ENCODE data around the gene IRGC. TPM values are rescaled to one million over a fixed set of nuclear protein-coding genes. Genes with fewer than 3 reads are reported as not detected.

The IRGC gene
- total RNA-seq, 4 donors from 2014 or later, result not detected

GRCh38 chr19:43690890-43691289 lies 25.0 kb upstream of the IRGC start:
- WGBS, 2 donors, result 93 to 95% methylated on average over 3 of the region's 3 CpGs
- H3K4me3 ChIP-seq, result no peak overlapping the region
- H3K36me3 ChIP-seq, result no peaks in the 10 kb centered on the region
- no peak for DNase-seq (ENCODE audit: low spot score in 2 of 2)
- H3K27me3 ChIP-seq, result no peaks in the 10 kb centered on the region
- H3K9me3 ChIP-seq, result peaks cover 0 to 37% (median 3%) of the 10 kb centered on the region in 4 donors
- no peak overlapping the region for H3K27ac ChIP-seq
- no peaks in the 10 kb centered on the region for H3K4me1 ChIP-seq
- TF ChIP-seq EP300 (IDR thresholded peaks at IDR 0.05) (no peak), CTCF (IDR thresholded peaks at IDR 0.05) (no peak), POLR2A (IDR thresholded peaks at IDR 0.05) (no peak)

- no peaks in the 10 kb centered on the region for H3K27me3 ChIP-seq
- 89 to 96% methylated on average over 5 of the region's 5 CpGs for WGBS, 2 donors
- DNase-seq (ENCODE audit: low spot score in 2 of 2), result no peak
- H3K27ac ChIP-seq, result no peak overlapping the region
- TF ChIP-seq POLR2A (IDR thresholded peaks at IDR 0.05) (no peak), EP300 (IDR thresholded peaks at IDR 0.05) (no peak), CTCF (IDR thresholded peaks at IDR 0.05) (no peak)
- H3K4me3 ChIP-seq, result no peak overlapping the region
- H3K36me3 ChIP-seq, result no peaks in the 10 kb centered on the region
- H3K4me1 ChIP-seq, result no peaks in the 10 kb centered on the region
- H3K9me3 ChIP-seq, result peaks cover 0 to 46% (median 3%) of the 10 kb centered on the region in 4 donors
These were observed 24.1 kb upstream of the IRGC start for GRCh38 chr19:43691755-43692154.

- TF ChIP-seq CTCF (IDR thresholded peaks at IDR 0.05) (no peak), EP300 (IDR thresholded peaks at IDR 0.05) (no peak), POLR2A (IDR thresholded peaks at IDR 0.05) (no peak)
- 81 to 91% methylated on average over 2 of the region's 2 CpGs for WGBS, 2 donors
- H3K27ac ChIP-seq, result no peak overlapping the region
- H3K4me3 ChIP-seq, result no peak overlapping the region
- no peaks in the 10 kb centered on the region for H3K36me3 ChIP-seq
- DNase-seq (ENCODE audit: low spot score in 2 of 2), result no peak
- no peaks in the 10 kb centered on the region for H3K4me1 ChIP-seq
- H3K9me3 ChIP-seq, result peaks cover 0 to 47% (median 3%) of the 10 kb centered on the region in 4 donors
- H3K27me3 ChIP-seq, result no peaks in the 10 kb centered on the region
These were observed 23.5 kb upstream of the IRGC start for GRCh38 chr19:43692385-43692784.

GRCh38 chr19:43692877-43693276 lies 23.0 kb upstream of the IRGC start:
- 75 to 77% methylated on average over 4 of the region's 4 CpGs for WGBS, 2 donors
- TF ChIP-seq POLR2A (IDR thresholded peaks at IDR 0.05), result no peak
- no peak for TF ChIP-seq EP300 (IDR thresholded peaks at IDR 0.05)
- no peak for TF ChIP-seq CTCF (IDR thresholded peaks at IDR 0.05)
- Histone ChIP-seq H3K36me3 (no peaks in the 10 kb centered on the region), H3K27ac (no peak overlapping the region), H3K27me3 (no peaks in the 10 kb centered on the region), H3K9me3 (peaks cover 0 to 47% (median 3%) of the 10 kb centered on the region in 4 donors), H3K4me3 (no peak overlapping the region), H3K4me1 (no peaks in the 10 kb centered on the region)
- DNase-seq (ENCODE audit: low spot score in 2 of 2), result no peak

- TF ChIP-seq POLR2A (IDR thresholded peaks at IDR 0.05) (no peak), EP300 (IDR thresholded peaks at IDR 0.05) (no peak), CTCF (IDR thresholded peaks at IDR 0.05) (no peak)
- no peak overlapping the region for H3K27ac ChIP-seq
These were observed 21.3 kb upstream of the IRGC start for GRCh38 chr19:43694553-43694952.

More at GRCh38 chr19:43694553-43694952, 21.3 kb upstream of the IRGC start:
- no peaks in the 10 kb centered on the region for H3K36me3 ChIP-seq
- H3K4me3 ChIP-seq, result no peak overlapping the region
- peaks cover 0 to 7% (median 3%) of the 10 kb centered on the region in 4 donors for H3K4me1 ChIP-seq
- H3K9me3 ChIP-seq, result peaks cover 0 to 47% (median 3%) of the 10 kb centered on the region in 4 donors
- no peak for DNase-seq (ENCODE audit: low spot score in 2 of 2)
- WGBS, 2 donors, result 75 to 90% methylated on average over 5 of the region's 5 CpGs
- peaks cover 0 to 12% of the 10 kb centered on the region in 2 donors for H3K27me3 ChIP-seq
